Fibroblast of lung (primary cell): ENCODE measurements around the gene FEZF1. TPM values are rescaled to one million over a fixed set of nuclear protein-coding genes. Genes with fewer than 3 reads are reported as not detected.

Experiments used
- DNase-seq, 2 donors: peaks; one replicate each; pipeline versions ENCODE4 v3.0.0 to v3.0.0-alpha.2; 2010; ENCODE audit warnings: low read depth in 2 of 2
- H2AFZ ChIP-seq: 2 replicates; pipeline ENCODE4 v1.5.1; 2012; ENCODE audit warnings: low read length, control low read depth, inconsistent platforms
- H3K27ac ChIP-seq: 2 replicates; pipeline ENCODE4 v1.5.1; 2011; ENCODE audit warnings: low read length, control low read depth; ENCODE audit not compliant: insufficient read depth
- H3K27me3 ChIP-seq: 2 replicates; pipeline ENCODE4 v1.5.1; 2011; ENCODE audit warnings: mild to moderate bottlenecking, low read length; ENCODE audit not compliant: control insufficient read depth, insufficient read depth
- H3K36me3 ChIP-seq: 2 replicates; pipeline ENCODE4 v1.5.1; 2011; ENCODE audit warnings: low read length; ENCODE audit not compliant: control insufficient read depth, insufficient read depth
- H3K4me1 ChIP-seq: 2 replicates; pipeline ENCODE4 v1.5.1; 2011; ENCODE audit warnings: low read length; ENCODE audit not compliant: control insufficient read depth, insufficient read depth; ENCODE audit errors: extremely low read depth
- H3K4me2 ChIP-seq: 2 replicates; pipeline ENCODE4 v1.5.1; 2011; ENCODE audit warnings: low read length, control low read depth; ENCODE audit not compliant: insufficient read depth; ENCODE audit errors: extremely low read depth
- H3K4me3 ChIP-seq, 4 experiments: fragments of 200-600 bp in 1 of 4; sonication (generic) in 1 of 4; replicated peaks in 1 of 4; 2 replicates each; pipeline ENCODE4 v1.5.1; 2011 to 2016; ENCODE audit warnings: low read length in 4 of 4, low read depth in 3 of 4, mild to moderate bottlenecking in 3 of 4, control low read depth in 2 of 4, inconsistent platforms in 1 of 4, mixed read lengths in 1 of 4; ENCODE audit not compliant: insufficient read depth in 1 of 4; ENCODE audit errors: control extremely low read depth in 1 of 4
- H3K79me2 ChIP-seq: 2 replicates; pipeline ENCODE4 v1.5.1; 2012; ENCODE audit warnings: mild to moderate bottlenecking, low read length, inconsistent platforms; ENCODE audit not compliant: control insufficient read depth, insufficient read depth
- H3K9ac ChIP-seq: 2 replicates; pipeline ENCODE4 v1.5.1; 2011; ENCODE audit warnings: mild to moderate bottlenecking, low read length, control low read depth; ENCODE audit not compliant: insufficient read depth
- H3K9me3 ChIP-seq: 2 replicates; pipeline ENCODE4 v1.5.1; 2012; ENCODE audit warnings: low read depth, low read length; ENCODE audit not compliant: control insufficient read depth, insufficient read depth
- H4K20me1 ChIP-seq: 2 replicates; pipeline ENCODE4 v1.5.1; 2011; ENCODE audit warnings: low read length; ENCODE audit not compliant: control insufficient read depth, insufficient read depth; ENCODE audit errors: extremely low read depth
- EZH2 ChIP-seq: IDR thresholded peaks from 2 replicates; pipeline ENCODE4 v1.5.1; 2012; ENCODE audit warnings: low read length, control low read depth, mild to moderate bottlenecking; ENCODE audit errors: missing control alignments
- polyA minus RNA-seq: library from RNA; depleted of rRNA, polyadenylated mRNA; stranded (reverse); fragments of >200 nt; gene quantifications from 2 replicates; pipeline ENCODE4 v1.2.3, GENCODE V29; 2011; ENCODE audit warnings: low replicate concordance
- polyA plus RNA-seq, 2 donors: library from polyadenylated mRNA; depleted of rRNA in 1 of 2; stranded (reverse) in 1 of 2; unstranded in 1 of 2; fragments of >200 nt; gene quantifications; 2 replicates each; pipeline ENCODE4 v1.2.1, GENCODE V29; 2011 to 2012; ENCODE audit warnings: missing spikeins in 1 of 2
- total RNA-seq: library from RNA; depleted of rRNA; stranded (reverse); fragments of >200 nt; gene quantifications from 2 replicates; pipeline ENCODE4 v1.2.1, GENCODE V29; 2014
- TF ChIP-seq, protein P1 (sequence below), 2 donors: IDR thresholded peaks in 1 of 2; conservative IDR thresholded peaks in 1 of 2; 1 replicate in 1 of 2; 2 replicates in 1 of 2; pipeline ENCODE4 v1.5.1; 2011 to 2012; ENCODE audit warnings: low read length in 2 of 2, control low read depth in 1 of 2, inconsistent platforms in 1 of 2, low read depth in 1 of 2, mild to moderate bottlenecking in 1 of 2

FEZF1 gene
- total RNA-seq, result not detected in 2 replicates
- not detected in 2 replicates for polyA plus RNA-seq
- polyA plus RNA-seq (2012), result not detected in 2 replicates
- polyA minus RNA-seq, result not detected in 2 replicates

- Histone ChIP-seq H3K27me3 (peaks cover 85% of the 10 kb centered on the region), H3K27ac (no peak within 1 kb of the TSS), H2AFZ (no peak within 1 kb of the TSS), H3K9ac (no peak within 1 kb of the TSS), H3K4me2 (peak within 1 kb of the TSS; percentile 28), H4K20me1 (no peaks in the 10 kb centered on the region), H3K79me2 (no peaks in the 10 kb centered on the region), H3K36me3 (no peaks in the 10 kb centered on the region), H3K9me3 (no peaks in the 10 kb centered on the region), H3K4me1 (no peaks in the 10 kb centered on the region), H3K4me3 (peak within 1 kb of the TSS in 1 of 4 experiments; percentile 28)
- DNase-seq, result no peak
- TF ChIP-seq, protein P1, sequence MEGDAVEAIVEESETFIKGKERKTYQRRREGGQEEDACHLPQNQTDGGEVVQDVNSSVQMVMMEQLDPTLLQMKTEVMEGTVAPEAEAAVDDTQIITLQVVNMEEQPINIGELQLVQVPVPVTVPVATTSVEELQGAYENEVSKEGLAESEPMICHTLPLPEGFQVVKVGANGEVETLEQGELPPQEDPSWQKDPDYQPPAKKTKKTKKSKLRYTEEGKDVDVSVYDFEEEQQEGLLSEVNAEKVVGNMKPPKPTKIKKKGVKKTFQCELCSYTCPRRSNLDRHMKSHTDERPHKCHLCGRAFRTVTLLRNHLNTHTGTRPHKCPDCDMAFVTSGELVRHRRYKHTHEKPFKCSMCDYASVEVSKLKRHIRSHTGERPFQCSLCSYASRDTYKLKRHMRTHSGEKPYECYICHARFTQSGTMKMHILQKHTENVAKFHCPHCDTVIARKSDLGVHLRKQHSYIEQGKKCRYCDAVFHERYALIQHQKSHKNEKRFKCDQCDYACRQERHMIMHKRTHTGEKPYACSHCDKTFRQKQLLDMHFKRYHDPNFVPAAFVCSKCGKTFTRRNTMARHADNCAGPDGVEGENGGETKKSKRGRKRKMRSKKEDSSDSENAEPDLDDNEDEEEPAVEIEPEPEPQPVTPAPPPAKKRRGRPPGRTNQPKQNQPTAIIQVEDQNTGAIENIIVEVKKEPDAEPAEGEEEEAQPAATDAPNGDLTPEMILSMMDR (conservative IDR thresholded peaks at IDR 0.05 in 1 of 2, IDR thresholded peaks at IDR 0.05 in 1 of 2; ENCODE audit: low read depth in 1 of 2, low read length in 2 of 2), result no peak
- TF ChIP-seq EZH2, result peak; percentile 80
Observed at GRCh38 chr7:122304319-122304975, at the start of gene FEZF1. FEZF1 (minus strand) TSS chr7:122304750; CDS start chr7:122304437, 313 bp downstream.

DNA sequence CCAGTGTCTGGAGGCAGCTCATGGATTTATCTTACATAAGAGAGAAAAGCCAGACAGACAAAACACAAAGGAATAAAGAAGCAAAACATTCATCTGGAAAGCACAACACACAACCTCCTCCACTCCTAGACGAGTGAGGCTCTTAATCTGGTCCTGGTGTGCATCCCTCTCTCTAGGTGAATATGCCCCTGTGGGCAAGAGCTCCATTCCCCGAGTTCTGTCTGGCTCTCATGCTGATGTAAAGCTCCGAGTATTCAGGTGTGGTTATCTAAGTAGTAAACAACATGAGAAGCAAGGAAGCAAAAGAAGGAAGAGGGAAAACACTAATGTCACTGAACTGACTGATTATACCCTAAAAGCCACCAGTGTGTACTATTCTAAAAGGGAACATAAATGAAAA is 47.9 kb upstream of the FEZF1 start:
- TF ChIP-seq, protein P1 (conservative IDR thresholded peaks at IDR 0.05 in 1 of 2, IDR thresholded peaks at IDR 0.05 in 1 of 2; ENCODE audit: low read depth in 1 of 2, low read length in 2 of 2), result no peak
- no peak for TF ChIP-seq EZH2
- Histone ChIP-seq H3K27ac (no peak overlapping the region), H3K9ac (no peak overlapping the region), H4K20me1 (no peaks in the 10 kb centered on the region), H3K79me2 (no peaks in the 10 kb centered on the region), H3K27me3 (no peaks in the 10 kb centered on the region), H3K9me3 (no peaks in the 10 kb centered on the region), H3K4me2 (no peak overlapping the region), H2AFZ (no peak overlapping the region), H3K36me3 (no peaks in the 10 kb centered on the region), H3K4me3 (no peak overlapping the region), H3K4me1 (no peaks in the 10 kb centered on the region)
- DNase-seq, result no peak

GRCh38 chr7:122350701-122351100 is 46.2 kb upstream of the FEZF1 start:
- Histone ChIP-seq H3K9ac (no peak overlapping the region), H3K79me2 (no peaks in the 10 kb centered on the region), H3K4me1 (no peaks in the 10 kb centered on the region), H3K9me3 (no peaks in the 10 kb centered on the region), H2AFZ (no peak overlapping the region), H3K4me3 (no peak overlapping the region), H3K27ac (no peak overlapping the region), H3K27me3 (no peaks in the 10 kb centered on the region), H3K36me3 (no peaks in the 10 kb centered on the region), H4K20me1 (no peaks in the 10 kb centered on the region), H3K4me2 (no peak overlapping the region)
- DNase-seq, result no peak
- TF ChIP-seq, protein P1 (conservative IDR thresholded peaks at IDR 0.05 in 1 of 2, IDR thresholded peaks at IDR 0.05 in 1 of 2; ENCODE audit: low read depth in 1 of 2, low read length in 2 of 2), result no peak
- TF ChIP-seq EZH2, result no peak
